ENCODE measurements around the gene CGNL1.

- TF ChIP-seq, protein P1, sequence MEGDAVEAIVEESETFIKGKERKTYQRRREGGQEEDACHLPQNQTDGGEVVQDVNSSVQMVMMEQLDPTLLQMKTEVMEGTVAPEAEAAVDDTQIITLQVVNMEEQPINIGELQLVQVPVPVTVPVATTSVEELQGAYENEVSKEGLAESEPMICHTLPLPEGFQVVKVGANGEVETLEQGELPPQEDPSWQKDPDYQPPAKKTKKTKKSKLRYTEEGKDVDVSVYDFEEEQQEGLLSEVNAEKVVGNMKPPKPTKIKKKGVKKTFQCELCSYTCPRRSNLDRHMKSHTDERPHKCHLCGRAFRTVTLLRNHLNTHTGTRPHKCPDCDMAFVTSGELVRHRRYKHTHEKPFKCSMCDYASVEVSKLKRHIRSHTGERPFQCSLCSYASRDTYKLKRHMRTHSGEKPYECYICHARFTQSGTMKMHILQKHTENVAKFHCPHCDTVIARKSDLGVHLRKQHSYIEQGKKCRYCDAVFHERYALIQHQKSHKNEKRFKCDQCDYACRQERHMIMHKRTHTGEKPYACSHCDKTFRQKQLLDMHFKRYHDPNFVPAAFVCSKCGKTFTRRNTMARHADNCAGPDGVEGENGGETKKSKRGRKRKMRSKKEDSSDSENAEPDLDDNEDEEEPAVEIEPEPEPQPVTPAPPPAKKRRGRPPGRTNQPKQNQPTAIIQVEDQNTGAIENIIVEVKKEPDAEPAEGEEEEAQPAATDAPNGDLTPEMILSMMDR (IDR thresholded peaks at IDR 0.05) = no peak
- TF ChIP-seq POLR2A (IDR thresholded peaks at IDR 0.05; ENCODE audit: low read depth) (no peak), POLR2AphosphoS5 (IDR thresholded peaks at IDR 0.05) (no peak), EP300 (IDR thresholded peaks at IDR 0.05) (no peak)
Measured at GRCh38 chr15:57348081-57348480, 28.2 kb upstream of the CGNL1 start.

Data from esophagus muscularis mucosa (tissue), 4 donors.